HepG2 (cell line): ENCODE measurements around the gene RBCK1. TPM values are rescaled to one million over a fixed set of nuclear protein-coding genes. Genes with fewer than 3 reads are reported as not detected.

Experiments
- AHDC1 ChIP-seq: sonication (generic); formaldehyde crosslinking; IDR thresholded peaks from 2 replicates; pipeline ENCODE4 v1.5.1; 2020; ENCODE audit warnings: mild to moderate bottlenecking, missing genetic modification reagents, borderline replicate concordance
- ARID3A ChIP-seq: IDR thresholded peaks from 2 replicates; pipeline ENCODE4 v1.6.1; 2012; ENCODE audit warnings: low read depth, low read length, improper control_type of control experiment
- ETS1 ChIP-seq: sonication (generic); formaldehyde crosslinking; IDR thresholded peaks from 2 replicates; pipeline ENCODE4 v1.4.0; 2020; ENCODE audit warnings: missing genetic modification reagents
- MAF1 ChIP-seq: sonication (generic); formaldehyde crosslinking; IDR thresholded peaks from 2 replicates; pipeline ENCODE4 v1.5.0; 2020; ENCODE audit warnings: missing genetic modification reagents, borderline replicate concordance
- MYC ChIP-seq: sonication (generic); formaldehyde crosslinking; IDR thresholded peaks from 2 replicates; pipeline ENCODE4 v1.9.0; 2021; ENCODE audit warnings: missing genetic modification reagents, borderline replicate concordance
- SOX13 ChIP-seq, 3 experiments: fragments of 450-650 bp in 1 of 3; sonication (generic) in 1 of 3; formaldehyde crosslinking in 1 of 3; IDR thresholded peaks in 2 of 3; conservative IDR thresholded peaks in 1 of 3; 2 replicates each; pipeline versions ENCODE4 v1.5.0 to v1.6.1; 2016 to 2020; ENCODE audit warnings: antibody characterized with exemption in 1 of 3, mild to moderate bottlenecking in 1 of 3, missing compliant biosample characterization in 1 of 3, missing genetic modification reagents in 1 of 3, moderate library complexity in 1 of 3
- SP1 ChIP-seq, 2 experiments: fragments of 450-650 bp in 1 of 2; sonication (generic) in 1 of 2; formaldehyde crosslinking in 1 of 2; IDR thresholded peaks; 2 replicates each; pipeline versions ENCODE4 v1.4.0 to v1.6.1; 2016 to 2020; ENCODE audit warnings: missing genetic modification reagents in 1 of 2
- TFAP4 ChIP-seq: sonication (generic); IDR thresholded peaks from 2 replicates; pipeline ENCODE4 v1.6.1; 2016; ENCODE audit warnings: low read depth, borderline replicate concordance
- ZBTB43 ChIP-seq: sonication (generic); formaldehyde crosslinking; conservative IDR thresholded peaks from 2 replicates; pipeline ENCODE4 v1.4.0; 2020; ENCODE audit warnings: missing genetic modification reagents
- ZNF431 ChIP-seq: sonication (generic); formaldehyde crosslinking; IDR thresholded peaks from 2 replicates; pipeline ENCODE4 v1.9.0; 2022; ENCODE audit warnings: missing genetic modification reagents, low read depth, mild to moderate bottlenecking, borderline replicate concordance
- ZNF432 ChIP-seq: sonication (generic); formaldehyde crosslinking; IDR thresholded peaks from 2 replicates; pipeline ENCODE4 v1.5.0; 2020; ENCODE audit warnings: missing genetic modification reagents, mild to moderate bottlenecking, borderline replicate concordance
- ZNF546 ChIP-seq: sonication (generic); formaldehyde crosslinking; conservative IDR thresholded peaks from 2 replicates; pipeline ENCODE4 v1.8.1; 2023; ENCODE audit warnings: mild to moderate bottlenecking, missing genetic modification reagents
- ZNF556 ChIP-seq: sonication (generic); formaldehyde crosslinking; IDR thresholded peaks from 2 replicates; pipeline ENCODE4 v1.4.0; 2020; ENCODE audit warnings: mild to moderate bottlenecking, missing genetic modification reagents, borderline replicate concordance
- ZNF678 ChIP-seq: sonication (generic); formaldehyde crosslinking; IDR thresholded peaks from 2 replicates; pipeline ENCODE4 v1.4.0; 2020; ENCODE audit warnings: mild to moderate bottlenecking, missing genetic modification reagents
- ZNF720 ChIP-seq: sonication (generic); formaldehyde crosslinking; IDR thresholded peaks from 2 replicates; pipeline ENCODE4 v1.4.0; 2020; ENCODE audit warnings: missing genetic modification reagents
- polyA plus RNA-seq, 8 experiments: library from polyadenylated mRNA; depleted of rRNA in 3 of 8; stranded (reverse) in 7 of 8; unstranded in 1 of 8; fragments of >200 nt; fragmentation: Illumina TruSeq in 4 of 8; extraction: Trizol in 4 of 8; gene quantifications; 2 replicates each; pipeline versions ENCODE4 v1.2.1 to v1.2.3, GENCODE V29; 2011 to 2016; ENCODE audit warnings: low read depth in 4 of 8, missing spikeins in 1 of 8, mixed read lengths in 1 of 8; ENCODE audit not compliant: insufficient read depth in 1 of 8
- total RNA-seq, 5 experiments: library from RNA; depleted of rRNA; stranded (reverse); fragments of >200 nt; fragmentation: Illumina TruSeq; extraction: Trizol; gene quantifications; 2 replicates each; pipeline ENCODE4 v1.2.3, GENCODE V29; 2016; ENCODE audit warnings: low read depth in 1 of 5

Gene RBCK1
- total and polyA plus RNA-seq, 2 of the 13 experiments (the other 11 are each of a cell fraction or from before 2014, with no cell fraction given) = 149 to 215 TPM

- TF ChIP-seq AHDC1 (no peak), SOX13 (IDR thresholded peaks at IDR 0.05) (no peak), SOX13 (CRISPR knock-in tag; conservative IDR thresholded peaks at IDR 0.05 in 1 of 2, IDR thresholded peaks at IDR 0.05 in 1 of 2) (peak in 1 of 2 experiments; percentile 66; a peak in 2 of 4 replicates), TFAP4 (no peak; the same call in 1 of the 2 replicates), ZNF546 (CRISPR knock-in tag) (no peak), MYC (peak; percentile 71; the same call in 1 of the 2 replicates), MAF1 (CRISPR knock-in tag) (no peak), SP1 (IDR thresholded peaks at IDR 0.05) (no peak), SP1 (CRISPR knock-in tag; IDR thresholded peaks at IDR 0.05) (peak; percentile 82), ZNF432 (CRISPR knock-in tag) (no peak), ZNF720 (CRISPR knock-in tag) (0 out of 2 replicates have a peak, but pooled peaks have one; percentile 14), ZNF678 (CRISPR knock-in tag) (no peak), ZNF556 (CRISPR knock-in tag) (no peak; the same call in 1 of the 2 replicates), ETS1 (no peak), ZNF431 (CRISPR knock-in tag) (0 out of 2 replicates have a peak, but pooled peaks have one; percentile 52), ARID3A (peak; percentile 62), ZBTB43 (0 out of 2 replicates have a peak, but pooled peaks have one; percentile 20)
These were observed 23.2 kb downstream of the RBCK1 start (continued) for GRCh38 chr20:431012-431904.
